ENCODE measurements around the gene DSCAML1. TPM values are rescaled to one million over a fixed set of nuclear protein-coding genes. Genes with fewer than 3 reads are reported as not detected.

DSCAML1 gene
- total and polyA plus RNA-seq, 2 experiments from 2014 or later, result not detected

DNA sequence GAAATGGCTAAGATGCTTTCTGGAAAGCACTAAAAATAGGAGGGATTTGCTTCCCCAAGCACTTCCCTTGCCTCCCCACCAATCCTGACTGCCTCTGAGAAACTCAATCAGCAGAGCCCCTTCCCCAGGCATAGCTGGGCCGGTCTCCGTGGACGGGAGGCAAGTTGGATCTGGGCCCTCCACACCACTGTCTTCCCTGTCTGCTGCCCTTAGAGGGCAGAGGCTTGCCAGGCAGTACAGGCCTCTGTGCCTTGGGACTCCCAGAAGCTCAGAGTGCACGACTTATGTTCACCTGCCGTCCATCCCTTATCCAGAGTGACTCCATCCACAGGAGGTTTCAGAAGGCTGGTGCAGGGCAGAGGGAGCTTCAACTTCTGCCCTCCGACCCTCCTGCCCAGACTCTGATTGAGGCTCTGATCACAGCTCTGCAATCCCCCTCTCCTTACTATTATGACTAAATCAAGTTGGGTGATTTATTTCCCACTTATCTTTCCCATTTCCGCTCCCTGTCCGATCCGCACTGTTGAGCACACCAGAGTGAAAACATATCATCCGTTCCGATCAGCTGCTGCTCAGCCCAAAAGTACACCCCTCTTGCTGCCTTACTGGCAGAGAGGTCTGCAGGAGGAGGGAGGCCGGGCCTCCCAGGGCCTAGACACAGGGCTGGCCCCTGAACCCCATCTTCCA lies 71.8 kb downstream of the DSCAML1 start:
- no peak overlapping the region for H3K4me2 ChIP-seq (ENCODE audit: unreplicated experiment)
- no peak overlapping the region for H3K4me3 ChIP-seq
- no peaks in the 10 kb centered on the region for H3K36me3 ChIP-seq (ENCODE audit: low read depth)
- 59 to 64% methylated on average over 11 of the region's 12 CpGs for WGBS, 2 experiments (ENCODE audit: low coverage in 1 of 2, low lambda C conversion rate in 2 of 2, missing lambda C conversion rate in 2 of 2)
- DNase-seq, result no peak
- H3K9ac ChIP-seq, result no peak overlapping the region
- no peaks in the 10 kb centered on the region for H4K20me1 ChIP-seq (ENCODE audit: insufficient read depth)
- H2AFZ ChIP-seq, result no peak overlapping the region
- H3K79me2 ChIP-seq (ENCODE audit: insufficient read depth), result no peaks in the 10 kb centered on the region
- H3K9me2 ChIP-seq (ENCODE audit: insufficient read depth), result no peaks in the 10 kb centered on the region
- peaks cover 36% of the 10 kb centered on the region for H3K27me3 ChIP-seq (replicated peaks; ENCODE audit: insufficient read depth)
- no peaks in the 10 kb centered on the region for H3F3A ChIP-seq (ENCODE audit: insufficient read depth)
- no peaks in the 10 kb centered on the region for H3K4me1 ChIP-seq (ENCODE audit: insufficient read depth)
- no peaks in the 10 kb centered on the region for H3K9me3 ChIP-seq (ENCODE audit: low read depth)
- TF ChIP-seq EZH2phosphoT487 (IDR thresholded peaks at IDR 0.05; ENCODE audit: insufficient read depth, low read depth) (no peak), EZH2 (IDR thresholded peaks at IDR 0.05; ENCODE audit: insufficient read depth, poor library complexity, severe bottlenecking) (no peak)
- no peak overlapping the region for H3K27ac ChIP-seq
- in situ Hi-C loops (cut with MboI), result no loop called here

DNA sequence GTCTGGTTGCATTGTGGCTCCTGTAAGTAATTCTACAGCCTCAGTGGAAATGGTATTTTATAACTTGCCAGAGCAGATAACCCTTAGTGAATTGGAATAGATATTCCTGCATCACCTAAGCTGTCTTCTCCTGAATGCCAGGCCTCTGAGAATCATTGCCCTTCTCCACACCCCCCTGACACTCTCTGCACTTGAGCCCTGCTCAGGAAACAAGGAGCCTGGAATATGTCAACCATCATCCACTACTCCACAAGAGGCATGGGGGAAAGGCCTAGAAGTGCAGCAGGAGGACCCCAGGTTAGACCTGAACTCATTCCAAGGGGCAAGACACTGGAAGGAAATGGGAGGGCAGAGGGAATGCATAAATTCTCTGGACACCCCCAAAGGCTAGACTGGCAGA lies 72.4 kb downstream of the DSCAML1 start:
- H3K79me2 ChIP-seq (ENCODE audit: insufficient read depth), result no peaks in the 10 kb centered on the region
- no peak overlapping the region for H3K9ac ChIP-seq
- no peaks in the 10 kb centered on the region for H3K4me1 ChIP-seq (ENCODE audit: insufficient read depth)
- no peak overlapping the region for H3K27ac ChIP-seq
- no peak overlapping the region for H3K4me2 ChIP-seq (ENCODE audit: unreplicated experiment)
- no peaks in the 10 kb centered on the region for H4K20me1 ChIP-seq (ENCODE audit: insufficient read depth)
- no peak overlapping the region for H3K4me3 ChIP-seq
- H2AFZ ChIP-seq, result no peak overlapping the region
- no peaks in the 10 kb centered on the region for H3K36me3 ChIP-seq (ENCODE audit: low read depth)
- no peaks in the 10 kb centered on the region for H3K9me2 ChIP-seq (ENCODE audit: insufficient read depth)
- in situ Hi-C loops (cut with MboI), result no loop called here
- no peaks in the 10 kb centered on the region for H3F3A ChIP-seq (ENCODE audit: insufficient read depth)
- no peaks in the 10 kb centered on the region for H3K9me3 ChIP-seq (ENCODE audit: low read depth)
- peaks cover 42% of the 10 kb centered on the region for H3K27me3 ChIP-seq (replicated peaks; ENCODE audit: insufficient read depth)
- TF ChIP-seq EZH2phosphoT487 (IDR thresholded peaks at IDR 0.05; ENCODE audit: insufficient read depth, low read depth) (no peak), EZH2 (IDR thresholded peaks at IDR 0.05; ENCODE audit: insufficient read depth, poor library complexity, severe bottlenecking) (no peak)
- DNase-seq, result no peak

DNA sequence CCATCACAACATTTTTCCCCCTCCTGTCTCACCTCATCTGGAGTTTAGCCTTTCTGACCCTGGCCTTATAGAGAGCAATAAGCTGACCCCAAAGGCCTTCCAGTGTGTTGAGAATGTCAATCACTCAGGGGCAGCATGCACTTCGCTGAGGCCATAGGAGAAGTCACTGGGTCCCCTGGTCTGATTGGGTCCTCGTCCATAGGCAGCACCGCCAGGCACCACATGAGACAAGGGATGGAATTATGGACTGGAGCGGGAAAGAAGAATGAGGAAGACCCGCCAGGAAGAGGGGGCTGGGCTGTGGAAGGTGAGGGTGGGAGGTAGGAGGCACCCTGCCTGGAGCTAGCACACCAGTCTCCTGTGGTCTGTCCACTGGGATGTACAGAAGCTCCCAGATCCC lies 72.9 kb downstream of the DSCAML1 start:
- Histone ChIP-seq H3K27ac (no peak overlapping the region), H3K9me3 (ENCODE audit: low read depth) (no peaks in the 10 kb centered on the region), H3K4me2 (ENCODE audit: unreplicated experiment) (no peak overlapping the region), H3K4me3 (no peak overlapping the region), H3K9ac (no peak overlapping the region), H3K79me2 (ENCODE audit: insufficient read depth) (no peaks in the 10 kb centered on the region), H3F3A (ENCODE audit: insufficient read depth) (no peaks in the 10 kb centered on the region), H2AFZ (no peak overlapping the region), H3K4me1 (ENCODE audit: insufficient read depth) (no peaks in the 10 kb centered on the region), H4K20me1 (ENCODE audit: insufficient read depth) (no peaks in the 10 kb centered on the region), H3K27me3 (replicated peaks; ENCODE audit: insufficient read depth) (peaks cover 41% of the 10 kb centered on the region), H3K36me3 (ENCODE audit: low read depth) (no peaks in the 10 kb centered on the region), H3K9me2 (ENCODE audit: insufficient read depth) (no peaks in the 10 kb centered on the region)
- in situ Hi-C loops (cut with MboI), result no loop called here
- no peak for TF ChIP-seq EZH2 (IDR thresholded peaks at IDR 0.05; ENCODE audit: insufficient read depth, poor library complexity, severe bottlenecking)
- no peak for TF ChIP-seq EZH2phosphoT487 (IDR thresholded peaks at IDR 0.05; ENCODE audit: insufficient read depth, low read depth)
- no peak for DNase-seq
- 51 to 54% methylated on average over 3 to 5 of the region's 5 CpGs for WGBS, 2 experiments (ENCODE audit: low coverage in 1 of 2, low lambda C conversion rate in 2 of 2, missing lambda C conversion rate in 2 of 2)

DNA sequence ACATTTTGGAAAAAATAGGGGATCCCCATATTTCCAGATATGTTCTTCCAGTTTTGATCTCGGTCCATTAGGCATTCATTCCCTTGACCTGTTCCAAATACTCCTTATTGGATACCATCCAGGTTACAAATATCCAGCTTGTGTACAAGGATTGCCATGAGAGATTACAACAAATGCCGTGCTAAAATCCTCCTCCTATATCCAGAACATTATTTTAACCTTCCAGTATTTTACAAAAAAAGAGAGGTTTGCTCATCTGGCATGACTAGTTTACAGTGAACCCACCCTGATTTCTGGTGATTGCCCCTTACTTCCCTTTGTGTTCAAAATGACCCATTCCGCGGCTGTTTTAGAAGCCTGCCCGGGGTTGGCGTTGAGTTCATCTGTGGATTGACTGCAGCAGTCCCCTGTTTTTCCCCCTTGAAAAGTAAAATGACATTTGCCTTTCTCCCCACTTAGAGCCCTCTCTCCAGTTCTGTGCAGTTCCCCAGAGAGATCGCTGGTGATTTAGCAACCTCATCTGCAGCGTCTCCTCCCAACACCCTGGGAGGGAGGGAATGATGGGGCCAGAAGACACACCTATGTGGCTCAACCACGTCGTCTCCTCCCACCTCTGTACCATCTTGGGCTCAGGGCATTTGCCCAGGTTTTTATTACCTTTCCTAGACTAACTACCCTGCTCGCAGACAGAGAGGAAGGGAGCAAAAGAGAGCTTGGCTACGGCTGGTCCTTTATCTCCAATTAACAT lies 73.6 kb downstream of the DSCAML1 start:
- Histone ChIP-seq H3K4me2 (ENCODE audit: unreplicated experiment) (no peak overlapping the region), H3K79me2 (ENCODE audit: insufficient read depth) (no peaks in the 10 kb centered on the region), H3K4me3 (no peak overlapping the region), H3F3A (ENCODE audit: insufficient read depth) (no peaks in the 10 kb centered on the region), H3K27me3 (replicated peaks; ENCODE audit: insufficient read depth) (peaks cover 40% of the 10 kb centered on the region), H3K27ac (no peak overlapping the region), H3K9ac (no peak overlapping the region), H3K9me2 (ENCODE audit: insufficient read depth) (no peaks in the 10 kb centered on the region), H3K9me3 (ENCODE audit: low read depth) (no peaks in the 10 kb centered on the region), H2AFZ (no peak overlapping the region), H3K4me1 (ENCODE audit: insufficient read depth) (no peaks in the 10 kb centered on the region), H3K36me3 (ENCODE audit: low read depth) (no peaks in the 10 kb centered on the region), H4K20me1 (ENCODE audit: insufficient read depth) (no peaks in the 10 kb centered on the region)
- TF ChIP-seq EZH2phosphoT487 (IDR thresholded peaks at IDR 0.05; ENCODE audit: insufficient read depth, low read depth), result no peak
- TF ChIP-seq EZH2 (IDR thresholded peaks at IDR 0.05; ENCODE audit: insufficient read depth, poor library complexity, severe bottlenecking), result no peak
- DNase-seq, result no peak
- in situ Hi-C loops (cut with MboI), result no loop called here
- WGBS, 2 experiments (ENCODE audit: low coverage in 1 of 2, low lambda C conversion rate in 2 of 2, missing lambda C conversion rate in 2 of 2), result 37 to 41% methylated on average over 12 of the region's 12 CpGs
